Fibroblast of villous mesenchyme (primary cell): ENCODE measurements around the gene C1orf105. TPM values are rescaled to one million over a fixed set of nuclear protein-coding genes. Genes with fewer than 3 reads are reported as not detected.

Experiments used
- DNase-seq: peaks from one replicate; pipeline ENCODE4 v3.0.0-alpha.2; 2010; ENCODE audit warnings: low read depth
- H3K4me3 ChIP-seq: 2 replicates; pipeline ENCODE4 v1.5.1; 2011; ENCODE audit warnings: low read depth, mild to moderate bottlenecking, low read length
- total RNA-seq: library from RNA; depleted of rRNA; stranded (reverse); fragments of >200 nt; gene quantifications from 2 replicates; pipeline ENCODE4 v1.2.3, GENCODE V29; 2012
- TF ChIP-seq, protein P1 (sequence below): IDR thresholded peaks from 2 replicates; pipeline ENCODE4 v1.5.1; 2012; ENCODE audit warnings: low read depth, mild to moderate bottlenecking, low read length; ENCODE audit not compliant: insufficient read depth

Gene C1orf105
- total RNA-seq, 1 donor: not detected

DNA sequence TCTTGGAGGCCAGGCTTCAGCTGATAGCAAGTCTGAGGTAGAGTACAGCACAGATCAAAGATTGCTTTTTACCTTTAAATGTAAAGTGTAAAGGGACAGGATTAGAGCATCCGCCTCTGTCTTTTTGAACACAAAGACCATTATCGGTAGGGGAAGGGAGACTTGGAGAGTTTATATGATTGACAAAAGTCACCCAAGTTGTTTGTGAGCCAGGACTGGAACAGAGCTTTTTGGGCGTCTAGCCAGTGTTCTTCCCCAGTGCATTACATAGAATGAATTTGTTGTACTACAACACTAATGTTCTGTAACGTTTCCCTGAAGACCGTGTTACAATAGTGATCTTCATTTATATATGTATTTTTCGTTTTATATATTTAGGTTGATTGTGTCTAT lies 32.7 kb downstream of the C1orf105 start:
- H3K4me3 ChIP-seq: no peak overlapping the region
- TF ChIP-seq, protein P1, sequence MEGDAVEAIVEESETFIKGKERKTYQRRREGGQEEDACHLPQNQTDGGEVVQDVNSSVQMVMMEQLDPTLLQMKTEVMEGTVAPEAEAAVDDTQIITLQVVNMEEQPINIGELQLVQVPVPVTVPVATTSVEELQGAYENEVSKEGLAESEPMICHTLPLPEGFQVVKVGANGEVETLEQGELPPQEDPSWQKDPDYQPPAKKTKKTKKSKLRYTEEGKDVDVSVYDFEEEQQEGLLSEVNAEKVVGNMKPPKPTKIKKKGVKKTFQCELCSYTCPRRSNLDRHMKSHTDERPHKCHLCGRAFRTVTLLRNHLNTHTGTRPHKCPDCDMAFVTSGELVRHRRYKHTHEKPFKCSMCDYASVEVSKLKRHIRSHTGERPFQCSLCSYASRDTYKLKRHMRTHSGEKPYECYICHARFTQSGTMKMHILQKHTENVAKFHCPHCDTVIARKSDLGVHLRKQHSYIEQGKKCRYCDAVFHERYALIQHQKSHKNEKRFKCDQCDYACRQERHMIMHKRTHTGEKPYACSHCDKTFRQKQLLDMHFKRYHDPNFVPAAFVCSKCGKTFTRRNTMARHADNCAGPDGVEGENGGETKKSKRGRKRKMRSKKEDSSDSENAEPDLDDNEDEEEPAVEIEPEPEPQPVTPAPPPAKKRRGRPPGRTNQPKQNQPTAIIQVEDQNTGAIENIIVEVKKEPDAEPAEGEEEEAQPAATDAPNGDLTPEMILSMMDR: no peak
- no peak for DNase-seq

DNA sequence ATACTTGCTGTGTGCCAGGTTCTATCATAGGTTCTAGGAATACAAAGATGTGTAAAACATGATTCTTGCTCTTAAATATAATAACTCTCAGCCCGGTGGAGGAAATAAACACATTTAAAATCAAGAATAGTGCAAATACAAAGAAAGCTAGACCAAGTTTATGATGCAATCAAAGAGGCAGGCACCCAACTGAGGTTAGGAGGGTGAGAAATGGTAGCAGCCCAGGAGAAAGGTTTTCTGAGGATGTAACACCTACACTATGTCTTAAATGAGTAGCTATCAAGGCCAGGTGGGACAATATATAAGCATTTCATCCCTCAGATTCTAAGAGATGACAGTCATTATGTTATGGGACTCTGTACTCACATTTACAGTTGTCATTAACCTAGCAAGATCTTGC lies 33.1 kb downstream of the C1orf105 start:
- no peak for DNase-seq
- H3K4me3 ChIP-seq: no peak overlapping the region
- TF ChIP-seq, protein P1: no peak

DNA sequence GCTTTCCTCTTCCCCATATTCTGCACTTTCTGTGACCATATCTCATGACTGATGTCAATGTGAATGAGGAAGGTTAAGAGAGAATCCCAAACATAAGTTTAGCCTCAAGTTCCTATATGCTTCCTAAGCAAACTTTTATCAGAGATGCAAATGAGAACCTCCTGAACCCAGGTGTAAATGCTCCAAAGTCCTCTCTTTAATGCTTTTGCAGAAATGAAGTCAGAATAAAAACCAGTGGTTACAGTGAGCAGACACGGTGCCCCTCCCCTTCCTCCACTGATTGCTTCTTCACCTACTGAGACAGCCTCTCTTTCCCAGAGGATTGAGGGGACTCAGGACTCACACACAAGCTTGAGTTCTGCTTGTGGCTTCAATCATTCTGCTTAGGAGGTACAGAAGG lies 35.0 kb downstream of the C1orf105 start:
- H3K4me3 ChIP-seq: no peak overlapping the region
- DNase-seq: no peak
- TF ChIP-seq, protein P1: no peak

DNA sequence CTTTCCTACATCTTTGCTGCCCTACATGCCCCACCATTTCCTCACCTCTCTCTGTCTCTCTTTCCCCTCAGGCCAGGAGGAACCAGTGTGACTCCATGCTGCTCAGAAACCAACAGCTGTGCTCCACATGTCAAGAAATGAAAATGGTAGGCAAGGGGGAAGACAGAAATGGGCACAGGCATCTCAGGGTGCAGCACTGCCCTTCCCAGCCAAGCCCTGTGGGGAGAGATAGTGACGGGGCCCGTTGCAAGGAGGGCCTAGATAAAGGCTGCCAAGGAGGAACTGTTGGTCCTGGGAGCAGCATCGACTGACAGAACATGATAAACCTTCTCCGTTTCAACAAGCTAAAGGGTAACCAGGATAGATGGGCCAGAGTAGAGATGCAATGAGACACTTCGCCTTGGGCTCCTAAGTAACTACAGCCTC lies 35.9 kb downstream of the C1orf105 start:
- TF ChIP-seq, protein P1: no peak
- no peak overlapping the region for H3K4me3 ChIP-seq

DNA sequence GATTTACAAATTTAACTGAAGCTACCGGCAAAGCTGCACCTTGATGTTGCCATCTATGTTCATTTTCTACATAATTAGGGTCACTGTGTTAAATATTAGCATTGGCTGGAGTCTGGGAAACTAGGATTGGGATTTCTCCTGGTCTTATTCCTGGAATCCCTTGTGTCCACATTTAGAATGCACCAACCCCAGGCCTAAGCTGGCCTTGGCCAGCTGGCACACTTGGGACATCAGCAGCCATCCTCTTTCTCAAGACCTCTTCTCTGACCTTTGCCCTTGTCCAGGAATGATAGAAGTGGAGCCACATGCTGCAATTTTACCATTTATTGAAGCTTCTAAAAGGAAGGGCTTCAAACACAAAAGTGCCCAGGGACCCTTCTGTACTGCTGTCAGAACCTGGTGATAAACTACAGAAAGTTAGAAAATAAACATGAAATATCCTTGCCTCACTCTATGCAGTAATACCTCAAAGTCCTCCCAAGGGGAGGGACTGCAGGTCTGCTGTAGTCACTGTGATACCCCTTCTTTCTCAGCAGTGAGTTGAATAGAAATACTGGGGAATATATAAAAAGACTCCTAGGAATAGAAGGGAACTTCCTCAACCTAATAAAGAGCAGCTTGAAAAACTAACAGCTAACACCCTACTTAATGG lies 37.1 kb downstream of the C1orf105 start:
- TF ChIP-seq, protein P1: no peak
- DNase-seq: no peak
- no peak overlapping the region for H3K4me3 ChIP-seq

More for the DNA sequence above, 35.9 kb downstream of the C1orf105 start:
- no peak for DNase-seq

DNA sequence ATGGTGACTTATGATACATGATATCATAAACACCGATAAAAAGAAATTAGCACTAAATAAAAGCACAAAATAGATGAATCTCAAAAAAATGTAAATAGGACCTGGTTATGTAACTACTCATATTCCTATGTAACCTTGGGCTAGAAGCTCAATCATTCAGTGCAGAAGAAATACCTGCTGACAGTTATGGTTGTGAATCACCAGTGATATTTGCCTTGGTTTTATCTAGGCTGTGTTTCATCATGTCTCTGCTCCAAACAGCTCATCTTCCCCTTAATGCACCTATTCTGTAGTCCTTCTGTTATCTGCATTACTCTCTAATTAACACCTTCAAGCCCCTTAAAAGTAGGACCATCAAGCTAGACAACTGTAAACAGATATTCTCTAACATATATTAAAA lies 39.7 kb downstream of the C1orf105 start:
- H3K4me3 ChIP-seq: no peak overlapping the region
- TF ChIP-seq, protein P1: no peak
- no peak for DNase-seq

DNA sequence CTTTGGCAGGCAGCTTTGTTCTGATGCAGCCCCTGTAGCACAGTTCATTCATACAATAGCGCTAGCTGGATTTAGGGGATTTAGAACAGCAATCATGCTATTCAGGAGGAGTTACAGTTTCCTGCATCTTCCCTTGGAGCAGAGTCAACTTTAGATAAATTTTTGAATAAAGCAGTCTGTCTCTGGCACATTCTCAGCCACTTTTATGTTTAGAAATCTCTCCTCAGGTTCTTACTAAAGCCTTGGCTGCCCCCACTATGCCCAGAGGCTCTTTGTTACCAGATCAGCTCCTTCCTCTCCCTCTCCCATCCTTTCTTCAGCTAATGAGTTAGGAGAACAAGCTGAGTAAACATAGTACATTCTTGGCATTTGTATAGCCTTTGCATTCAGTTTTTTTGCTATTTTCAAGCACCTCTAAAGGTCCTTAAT lies 40.4 kb downstream of the C1orf105 start:
- TF ChIP-seq, protein P1: no peak
- no peak overlapping the region for H3K4me3 ChIP-seq
- no peak for DNase-seq
